Measurements from ENCODE around the gene RIMBP2.
"Not testable (repeated sequence)": the region's sequence is repeated elsewhere in the genome, so short reads cannot be mapped to it uniquely, and the experiment has no call there.

RIMBP2 gene

GRCh38 chr12:130588696-130589539 is 127.2 kb downstream of the RIMBP2 start:
- H3K27ac ChIP-seq, result no peak overlapping the region
- DNase-seq (ENCODE audit: low read depth, low spot score), result no peak

- no peak for DNase-seq (ENCODE audit: low read depth, low spot score)
- no peak overlapping the region for H3K27ac ChIP-seq
Measured at GRCh38 chr12:130587966-130588365, 128.1 kb downstream of the RIMBP2 start.

- H3K27ac ChIP-seq; DNase-seq (ENCODE audit: low read depth, low spot score): not testable (repeated sequence)
Measured at GRCh38 chr12:130584475-130584874, 131.6 kb downstream of the RIMBP2 start.

DNA sequence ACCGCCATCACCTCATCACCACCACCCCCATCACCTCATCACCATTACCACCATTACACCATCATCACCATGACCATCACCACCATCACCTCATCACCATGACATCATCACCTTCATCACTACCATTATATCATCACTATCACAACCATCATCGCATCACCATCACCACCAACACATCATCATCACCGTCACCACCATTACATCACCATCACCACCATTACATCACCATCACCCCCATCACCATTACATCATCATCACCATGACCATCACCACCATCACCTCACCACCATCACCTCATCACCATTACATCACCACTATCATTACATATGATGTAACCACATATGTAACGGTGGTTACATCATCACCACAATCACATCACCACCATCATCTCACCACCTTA is 132.3 kb downstream of the RIMBP2 start:
- no peak overlapping the region for H3K27ac ChIP-seq
- no peak for DNase-seq (ENCODE audit: low read depth, low spot score)

- no peak for DNase-seq (ENCODE audit: low read depth, low spot score)
- H3K27ac ChIP-seq, result no peak overlapping the region
Measured at GRCh38 chr12:130583317-130583716, 132.8 kb downstream of the RIMBP2 start.

GRCh38 chr12:130582286-130582685 is 133.8 kb downstream of the RIMBP2 start:
- no peak for DNase-seq (ENCODE audit: low read depth, low spot score)
- no peak overlapping the region for H3K27ac ChIP-seq

DNA sequence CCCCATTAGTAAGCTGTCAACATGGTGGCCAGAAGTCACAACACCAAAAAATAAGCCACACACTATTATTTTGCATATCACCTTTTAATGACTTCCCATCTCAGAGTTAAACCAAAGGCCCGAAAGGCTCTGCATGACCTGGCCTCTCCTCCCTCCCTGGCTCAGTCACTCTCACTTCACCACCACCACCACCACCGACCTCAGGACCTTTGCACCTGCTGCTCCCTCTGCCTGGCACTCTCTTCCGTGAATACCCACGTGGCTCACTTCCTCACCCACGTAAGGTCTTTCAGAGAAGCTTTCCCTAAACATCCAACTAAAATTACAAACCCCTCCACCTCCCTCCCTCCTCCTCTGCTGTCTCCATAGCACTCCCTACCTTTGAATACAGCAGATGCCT is 134.3 kb downstream of the RIMBP2 start:
- H3K27ac ChIP-seq, result no peak overlapping the region
- no peak for DNase-seq (ENCODE audit: low read depth, low spot score)

- no peak for DNase-seq (ENCODE audit: low read depth, low spot score)
- no peak overlapping the region for H3K27ac ChIP-seq
Measured at GRCh38 chr12:130579231-130579630, 136.9 kb downstream of the RIMBP2 start.

GRCh38 chr12:130577351-130577750 is 138.7 kb downstream of the RIMBP2 start:
- no peak overlapping the region for H3K27ac ChIP-seq
- no peak for DNase-seq (ENCODE audit: low read depth, low spot score)

- DNase-seq (ENCODE audit: low read depth, low spot score), result no peak
- no peak overlapping the region for H3K27ac ChIP-seq
Measured at GRCh38 chr12:130576371-130576816, 139.7 kb downstream of the RIMBP2 start.

- no peak for DNase-seq (ENCODE audit: low read depth, low spot score)
Measured at GRCh38 chr12:130574402-130574801, 141.7 kb downstream of the RIMBP2 start.

DNA sequence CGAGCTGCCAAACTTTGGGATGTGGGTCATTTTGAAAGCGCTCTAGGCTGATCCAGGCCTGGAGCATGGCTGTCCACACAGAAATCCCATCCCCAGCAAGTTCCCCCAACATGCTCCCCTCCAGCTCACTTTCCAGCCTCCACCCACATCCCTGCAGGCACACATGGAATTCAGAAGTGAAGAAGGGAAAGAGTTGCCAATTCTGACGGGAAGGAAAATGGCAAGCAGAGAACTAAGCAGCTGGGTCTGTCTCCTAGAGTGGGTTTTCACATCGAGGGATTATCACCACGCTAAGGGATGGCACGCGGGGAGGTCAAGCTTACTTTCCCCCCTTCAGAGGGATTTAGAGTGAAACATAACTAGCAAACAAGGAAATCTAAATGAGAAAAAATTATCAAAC is 142.3 kb downstream of the RIMBP2 start:
- DNase-seq (ENCODE audit: low read depth, low spot score), result no peak
- no peak overlapping the region for H3K27ac ChIP-seq

More at GRCh38 chr12:130574402-130574801, 141.7 kb downstream of the RIMBP2 start:
- no peak overlapping the region for H3K27ac ChIP-seq

DNA sequence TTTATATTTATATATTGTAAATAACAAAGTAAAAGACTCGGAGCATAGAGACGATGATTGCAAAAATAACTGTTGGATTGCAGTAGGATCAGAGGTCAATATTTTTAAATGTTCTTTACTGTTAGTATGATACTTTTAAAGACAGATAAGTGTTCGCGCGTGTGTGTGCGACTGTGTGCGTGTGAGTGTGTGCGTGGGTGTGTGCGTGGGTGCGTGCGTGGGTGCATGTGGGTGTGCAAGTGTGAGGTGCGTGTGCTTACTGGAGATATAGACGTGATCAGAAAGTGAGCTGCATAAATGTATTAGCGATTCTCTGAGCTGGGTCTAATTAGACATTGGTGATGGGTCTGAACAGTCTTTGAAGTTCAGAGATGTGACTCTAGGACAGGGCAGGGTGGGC is 142.9 kb downstream of the RIMBP2 start:
- no peak overlapping the region for H3K27ac ChIP-seq
- no peak for DNase-seq (ENCODE audit: low read depth, low spot score)

- no peak for DNase-seq (ENCODE audit: low read depth, low spot score)
- H3K27ac ChIP-seq, result no peak overlapping the region
Measured at GRCh38 chr12:130572553-130572952, 143.5 kb downstream of the RIMBP2 start.

GRCh38 chr12:130571734-130572133 is 144.4 kb downstream of the RIMBP2 start:
- H3K27ac ChIP-seq, result no peak overlapping the region

GRCh38 chr12:130571089-130571488 is 145.0 kb downstream of the RIMBP2 start:
- no peak overlapping the region for H3K27ac ChIP-seq
- DNase-seq (ENCODE audit: low read depth, low spot score), result no peak

More at GRCh38 chr12:130571734-130572133, 144.4 kb downstream of the RIMBP2 start:
- DNase-seq (ENCODE audit: low read depth, low spot score), result no peak

DNA sequence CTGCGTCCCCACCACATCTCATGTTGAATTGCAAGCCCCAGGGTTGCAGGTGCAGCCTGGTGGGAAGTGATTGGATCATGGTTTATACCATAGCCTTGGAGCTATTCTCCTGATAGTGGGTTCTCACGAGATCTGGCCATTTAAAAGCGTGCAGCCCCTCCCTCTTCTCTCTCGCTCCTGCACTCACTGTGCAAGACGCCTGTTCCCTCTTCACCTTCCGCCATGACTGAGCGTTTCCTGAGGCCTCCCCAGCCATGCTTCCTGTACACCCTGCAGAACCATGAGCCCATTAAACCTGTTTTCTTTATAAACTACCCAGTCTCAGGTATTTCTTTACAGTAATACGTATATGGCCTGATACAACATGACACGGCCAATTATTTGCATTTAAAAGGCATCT is 146.6 kb downstream of the RIMBP2 start:
- H3K27ac ChIP-seq, result no peak overlapping the region
- DNase-seq (ENCODE audit: low read depth, low spot score), result no peak

GRCh38 chr12:130568501-130568900 is 147.6 kb downstream of the RIMBP2 start:
- no peak for DNase-seq (ENCODE audit: low read depth, low spot score)
- H3K27ac ChIP-seq, result no peak overlapping the region

- H3K27ac ChIP-seq, result no peak overlapping the region
Measured at GRCh38 chr12:130568041-130568440, 148.1 kb downstream of the RIMBP2 start.

GRCh38 chr12:130566446-130567155 is 149.5 kb downstream of the RIMBP2 start:
- no peak for DNase-seq (ENCODE audit: low read depth, low spot score)
- no peak overlapping the region for H3K27ac ChIP-seq

More at GRCh38 chr12:130568041-130568440, 148.1 kb downstream of the RIMBP2 start:
- no peak for DNase-seq (ENCODE audit: low read depth, low spot score)

DNA sequence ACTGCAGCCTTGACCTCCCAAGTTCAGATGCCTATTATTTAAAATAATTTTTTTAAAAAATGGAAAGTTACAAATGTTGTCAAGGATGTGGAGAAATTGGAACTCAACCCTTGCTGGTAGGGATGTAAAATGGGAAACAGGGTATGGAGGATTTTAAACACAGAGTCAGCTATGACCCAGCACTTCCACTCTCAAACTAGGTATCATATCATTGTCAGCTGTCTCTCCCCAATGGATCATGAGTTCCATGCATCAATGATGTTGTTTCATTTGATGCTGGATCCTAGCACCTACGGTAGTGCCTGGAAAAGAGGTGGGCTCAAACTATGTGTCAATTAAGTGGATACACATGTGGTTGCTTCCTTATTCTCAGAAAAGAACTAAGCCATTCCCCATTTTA is 150.9 kb downstream of the RIMBP2 start:
- no peak for DNase-seq (ENCODE audit: low read depth, low spot score)
- no peak overlapping the region for H3K27ac ChIP-seq

Measured in epithelial cell of prostate (primary cell).